NOMO-1 treated with DMSO at 0.1 percent for 48 hours (cell line): ENCODE data around the gene APOM.

Experiments
- DNase-seq: peaks from one replicate; lab custom pipeline; 2025; ENCODE audit not compliant: unreplicated experiment; lab: John Stamatoyannopoulos, UW

APOM gene

DNA sequence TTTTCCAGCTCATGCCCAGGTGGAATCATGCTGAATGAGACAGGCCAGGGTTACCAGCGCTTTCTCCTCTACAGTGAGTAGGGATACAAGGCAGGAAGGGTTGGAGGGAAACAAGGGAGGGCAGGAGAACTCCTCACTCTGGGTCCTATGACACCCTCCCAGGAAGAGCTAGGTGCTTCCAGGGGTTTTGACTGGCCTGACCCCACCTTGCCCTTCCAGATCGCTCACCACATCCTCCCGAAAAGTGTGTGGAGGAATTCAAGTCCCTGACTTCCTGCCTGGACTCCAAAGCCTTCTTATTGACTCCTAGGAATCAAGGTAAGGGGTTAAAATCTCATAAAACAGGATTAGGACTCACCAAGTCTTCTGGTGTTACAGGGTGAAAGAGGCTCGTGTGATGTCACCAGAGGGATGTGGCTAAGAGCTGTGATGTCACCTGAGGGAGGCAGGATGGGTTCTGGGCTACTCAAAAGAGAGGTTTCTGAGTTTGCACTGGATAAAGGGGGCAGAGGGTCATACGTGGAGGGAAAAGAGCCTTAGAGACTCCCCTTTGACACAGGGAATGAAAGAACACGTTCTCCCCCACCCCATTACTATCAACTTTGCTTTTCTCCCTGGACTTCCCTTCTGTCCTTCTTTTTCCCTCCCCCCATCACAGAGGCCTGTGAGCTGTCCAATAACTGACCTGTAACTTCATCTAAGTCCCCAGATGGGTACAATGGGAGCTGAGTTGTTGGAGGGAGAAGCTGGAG lies 1.9 kb downstream of the APOM start:
- DNase-seq: no peak

DNA sequence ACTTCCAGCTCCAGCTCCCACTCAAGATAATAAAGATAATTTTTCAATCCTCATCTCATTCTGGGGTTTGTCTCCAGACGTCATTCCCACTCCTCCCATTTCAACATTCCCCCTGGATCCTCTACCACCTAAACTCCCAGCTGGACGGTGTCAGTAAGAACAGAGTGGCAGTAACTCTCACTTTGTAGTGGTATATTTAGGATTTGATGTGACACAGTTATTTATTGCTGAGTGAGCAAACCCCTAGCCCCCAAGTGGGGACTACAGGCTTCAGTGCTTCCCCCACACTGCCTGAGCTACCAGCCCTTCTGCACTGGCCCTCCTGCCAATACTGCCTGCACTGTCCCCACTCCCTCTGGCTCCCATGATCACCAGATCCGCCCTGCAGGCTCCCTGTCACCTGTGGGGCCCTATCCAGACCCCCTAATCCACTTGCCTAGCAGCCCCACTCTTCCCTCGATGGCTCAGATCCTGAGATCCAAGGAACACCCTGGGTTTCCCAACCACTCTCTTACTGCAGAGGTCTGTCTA lies 2.5 kb downstream of the APOM start:
- no peak for DNase-seq

DNA sequence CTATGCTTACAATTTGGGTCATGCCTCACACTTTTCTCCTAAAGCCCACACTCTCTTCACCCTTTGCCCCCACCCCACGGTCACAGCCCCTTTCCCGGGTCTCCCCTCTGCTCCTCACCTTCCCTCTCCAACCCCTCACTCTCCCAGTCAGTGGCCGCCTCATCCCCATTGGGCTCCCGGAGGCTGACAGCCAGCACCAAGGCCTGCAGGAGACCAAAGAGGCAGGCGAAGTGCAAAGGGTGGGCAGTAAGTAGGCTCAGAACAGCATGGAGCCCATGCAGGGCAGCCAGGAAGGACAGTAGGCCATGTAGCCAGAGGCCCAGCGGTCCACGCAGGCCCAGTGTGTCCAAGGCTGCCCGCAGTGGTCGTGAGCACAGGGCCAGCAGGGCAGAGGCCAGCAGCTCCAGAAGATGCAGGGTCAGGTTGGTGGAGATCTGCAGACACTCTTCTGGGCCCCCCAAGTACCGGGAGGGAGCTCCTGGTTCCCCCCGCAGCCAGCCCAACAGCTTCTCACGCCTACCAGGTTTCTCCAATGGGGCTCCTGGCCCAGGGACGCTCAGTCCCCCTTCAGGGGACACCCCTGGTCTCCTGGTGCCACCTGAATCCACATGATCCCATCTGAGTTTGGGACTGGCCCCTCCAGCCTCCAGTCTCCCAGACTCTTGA lies 3.4 kb downstream of the APOM start:
- no peak for DNase-seq

DNA sequence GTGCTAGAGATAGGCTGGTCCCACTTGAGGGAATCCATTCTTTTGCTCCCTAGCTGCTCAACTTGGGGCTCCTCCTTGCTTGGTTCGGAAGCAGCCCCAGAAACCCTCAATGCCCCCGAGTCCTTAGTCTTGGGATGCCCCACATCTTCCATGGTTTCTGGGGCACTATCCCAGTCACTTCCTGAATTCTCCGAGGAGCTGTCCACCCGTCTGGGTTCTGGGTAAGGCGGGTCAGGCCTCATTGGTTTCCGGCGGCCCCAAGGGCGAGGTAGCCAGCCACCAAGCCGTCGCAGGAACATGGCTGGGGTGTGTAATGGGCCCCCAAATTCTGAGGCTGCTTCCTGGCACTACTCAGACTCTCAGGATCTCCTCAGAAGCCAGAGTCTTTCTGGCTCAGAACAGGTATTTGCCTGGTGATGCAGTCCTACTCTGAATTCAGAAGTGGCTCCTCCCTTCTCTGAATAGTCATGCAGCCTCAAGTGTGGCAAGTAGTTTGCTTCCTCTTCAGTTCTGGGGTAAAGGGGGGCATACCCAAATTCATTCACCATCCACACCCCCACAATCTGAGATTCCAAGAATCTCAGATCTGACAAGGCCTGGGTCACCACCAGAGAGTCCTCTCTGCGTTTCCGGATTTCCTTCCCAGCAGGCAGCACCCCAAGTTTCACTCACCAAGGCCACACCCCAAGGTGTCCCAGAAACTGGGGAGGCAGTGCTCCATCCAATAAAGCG lies 4.1 kb downstream of the APOM start:
- peak; percentile 55 for DNase-seq

DNA sequence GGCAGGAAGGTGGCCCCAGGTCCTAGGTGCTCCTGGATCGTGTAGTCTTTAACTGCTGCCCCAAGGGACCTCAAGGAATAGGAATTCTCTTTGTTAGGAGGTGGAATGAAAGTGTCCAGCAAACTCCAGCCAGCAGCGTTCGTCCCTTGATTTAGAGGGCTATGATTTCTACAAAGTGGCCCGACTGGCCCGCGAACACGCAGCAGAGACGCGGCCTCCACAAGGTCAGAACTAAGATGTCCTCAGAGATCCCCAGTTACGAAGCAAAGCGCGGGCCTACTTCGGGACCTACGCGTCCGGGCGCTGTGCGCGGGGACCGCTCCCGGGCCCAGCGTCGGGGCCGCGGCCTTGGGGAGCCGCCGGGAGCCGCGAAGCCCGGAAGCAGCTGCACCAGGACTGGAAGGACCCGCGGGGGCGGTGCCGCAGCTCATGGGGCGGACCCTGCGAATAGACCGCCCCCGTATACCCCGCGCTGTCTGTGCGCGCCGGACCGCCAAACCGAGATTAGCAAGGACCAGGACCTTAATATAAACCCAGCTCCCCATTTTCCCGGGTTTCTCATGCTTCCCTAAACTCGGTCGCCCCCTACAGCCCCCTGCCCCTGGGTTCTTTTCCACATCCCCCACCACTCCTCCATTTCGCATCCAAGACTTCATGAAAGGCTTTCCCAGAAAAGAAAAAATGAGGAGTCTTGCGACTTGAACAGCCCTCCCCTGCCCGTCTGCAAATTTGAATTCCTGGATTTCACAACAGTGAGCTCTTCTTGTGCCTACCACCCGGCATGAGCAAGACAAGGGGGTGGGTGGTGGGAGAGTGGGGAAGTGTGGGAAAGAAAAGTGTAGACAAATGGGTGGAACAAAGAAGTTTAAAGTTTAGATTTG lies 4.9 kb downstream of the APOM start, which contains the start of gene C6orf47:
Gene C6orf47 (minus strand): TSS at position 398 of the 881 bp plus-strand sequence. CDS start 831 bp downstream, outside the sequence.
- DNase-seq: peak; percentile 69

DNA sequence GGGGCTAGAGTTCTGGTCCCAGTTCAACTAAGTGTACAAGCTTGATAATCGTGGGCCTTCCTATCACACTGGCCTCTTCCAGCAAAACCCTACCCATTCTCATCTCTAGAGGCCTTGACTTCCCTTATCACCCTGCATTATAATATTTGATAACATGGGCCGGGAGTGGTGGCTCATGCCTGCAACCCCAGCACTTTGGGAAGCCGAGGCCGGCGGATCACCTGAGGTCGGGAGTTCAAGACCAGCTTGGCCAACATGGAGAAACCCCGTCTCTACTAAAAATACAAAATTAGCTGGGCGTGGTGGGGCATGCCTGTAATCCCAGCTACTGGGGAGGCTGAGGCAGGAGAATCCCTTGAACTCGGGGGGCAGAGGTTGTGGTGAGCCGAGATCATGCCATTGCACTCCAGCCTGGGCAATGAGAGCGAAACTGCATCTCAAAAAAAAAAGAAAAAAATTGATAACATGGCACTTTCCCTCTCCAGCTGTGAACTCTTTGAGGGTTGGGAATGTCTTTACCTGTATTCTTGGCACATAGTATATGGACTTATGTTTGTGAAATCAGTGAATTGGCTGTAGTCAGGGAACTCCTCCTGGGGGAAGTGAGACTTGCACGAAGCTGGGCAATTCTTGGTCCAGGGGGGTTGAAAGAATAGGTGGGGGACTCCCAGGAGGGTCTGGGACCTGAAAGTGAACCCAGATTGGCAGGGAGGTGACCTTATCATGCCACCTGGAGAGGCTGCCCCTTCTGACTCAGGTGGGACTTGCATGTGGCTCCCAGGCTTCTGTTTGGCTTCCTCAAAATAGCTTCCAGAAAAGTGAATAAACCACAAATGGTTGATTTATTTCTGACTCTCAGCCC lies 5.8 kb downstream of the APOM start:
- DNase-seq: no peak

DNA sequence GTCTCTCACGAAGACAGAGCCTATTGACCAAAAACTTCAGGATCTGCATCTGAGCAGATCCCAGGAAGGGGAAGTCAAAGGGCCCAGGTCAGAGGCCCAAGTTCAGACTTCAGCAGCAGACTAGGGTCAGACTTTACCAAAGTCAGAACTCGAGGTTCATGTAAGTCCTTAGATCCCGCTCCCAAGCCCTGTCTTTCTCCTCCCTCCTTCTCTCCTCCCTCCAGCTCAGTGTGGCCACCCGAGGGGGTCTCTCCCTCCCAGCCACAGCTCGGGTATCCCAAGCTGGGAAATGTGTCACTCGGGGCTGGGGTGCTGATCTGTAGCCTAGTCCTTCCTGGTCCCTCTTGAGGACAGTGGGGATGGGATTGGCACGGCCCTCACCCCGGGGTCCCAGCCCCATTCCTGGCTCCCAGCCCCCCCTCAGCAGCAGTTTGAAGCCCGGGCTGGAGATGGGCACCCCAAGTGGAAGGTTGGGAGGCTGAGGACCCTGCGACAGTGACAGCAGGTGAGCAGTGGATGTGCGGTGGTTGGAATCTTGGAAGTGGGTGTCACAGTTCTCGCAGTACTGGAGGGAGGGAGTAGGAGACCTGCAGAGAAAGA lies 6.5 kb downstream of the APOM start:
- no peak for DNase-seq

DNA sequence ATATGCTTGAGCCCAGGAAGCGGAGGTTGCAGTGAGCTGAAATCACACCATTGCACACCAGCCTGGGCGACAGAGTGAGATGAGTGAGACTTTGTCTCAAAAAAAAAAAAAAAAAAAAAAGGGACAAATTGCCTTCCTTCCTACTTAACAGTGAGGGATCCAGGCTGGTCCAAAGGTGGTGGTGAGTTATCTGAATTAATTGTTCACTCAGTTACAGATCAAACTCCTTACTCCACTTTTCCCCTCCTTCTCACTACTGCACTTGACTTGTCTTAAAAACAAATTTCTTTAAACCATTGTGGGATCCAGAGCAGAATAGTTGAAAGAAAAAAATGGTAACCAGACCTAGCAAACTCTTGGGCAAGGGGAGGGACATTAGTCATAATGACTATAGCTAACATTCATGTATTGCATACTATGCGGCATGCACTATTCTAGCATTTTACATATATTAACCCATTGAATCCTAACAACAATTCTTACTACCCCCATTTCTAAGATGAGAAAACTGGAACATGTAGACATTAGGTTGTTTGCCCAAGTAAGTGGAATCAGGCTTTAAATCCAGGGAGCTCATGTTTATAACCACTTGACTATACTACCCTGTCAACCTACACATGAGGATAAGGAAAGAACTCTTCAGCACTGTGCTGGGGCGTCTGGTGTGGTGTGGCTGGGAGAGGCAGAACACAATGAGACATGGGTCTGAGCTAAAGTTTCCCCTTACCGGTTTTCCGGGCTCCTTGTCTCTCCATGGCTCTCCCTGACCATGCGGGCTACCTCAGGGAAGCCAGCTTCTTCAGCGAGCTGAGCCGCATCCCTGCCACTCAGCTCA lies 7.6 kb downstream of the APOM start:
- DNase-seq: no peak

DNA sequence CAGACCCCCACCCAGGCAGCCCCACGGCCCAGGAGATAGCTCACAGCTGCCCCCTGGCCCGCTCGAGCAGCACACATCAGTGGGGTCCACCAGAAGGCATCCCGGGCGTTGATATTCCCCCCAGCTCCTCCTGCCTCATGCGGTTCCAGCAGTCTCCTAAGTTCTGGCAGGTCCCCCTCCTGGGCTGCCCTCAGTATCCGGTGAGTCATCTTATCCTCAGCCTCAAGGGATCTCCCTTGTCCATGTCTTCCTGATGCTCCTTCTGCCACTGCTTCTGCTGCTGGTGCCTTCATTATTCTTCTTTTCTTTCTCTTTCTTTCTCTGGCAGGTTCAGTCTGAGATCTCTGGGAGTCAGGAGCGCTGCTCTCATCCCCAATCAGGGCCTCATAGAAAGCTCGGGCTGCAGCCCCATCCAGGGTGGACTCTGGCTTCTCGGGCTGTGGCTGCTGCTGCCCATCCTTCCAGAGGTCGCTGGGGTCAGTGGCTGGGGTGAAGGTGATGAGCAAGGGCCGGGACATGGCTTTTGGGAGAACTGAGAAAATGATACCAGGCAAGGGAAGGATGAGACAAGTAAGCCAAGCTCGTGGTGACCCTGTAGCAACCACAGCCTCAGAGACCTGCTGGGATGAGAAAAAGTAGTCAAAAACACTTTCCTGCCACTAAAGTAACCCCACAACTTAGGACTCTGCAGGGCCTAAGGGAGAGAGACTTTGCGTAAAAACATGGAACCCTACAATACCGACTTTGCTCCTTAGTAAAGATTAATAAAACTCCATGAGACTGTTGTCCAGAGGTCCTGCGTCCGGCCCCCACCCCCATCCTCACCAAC lies 8.5 kb downstream of the APOM start:
- DNase-seq: no peak

DNA sequence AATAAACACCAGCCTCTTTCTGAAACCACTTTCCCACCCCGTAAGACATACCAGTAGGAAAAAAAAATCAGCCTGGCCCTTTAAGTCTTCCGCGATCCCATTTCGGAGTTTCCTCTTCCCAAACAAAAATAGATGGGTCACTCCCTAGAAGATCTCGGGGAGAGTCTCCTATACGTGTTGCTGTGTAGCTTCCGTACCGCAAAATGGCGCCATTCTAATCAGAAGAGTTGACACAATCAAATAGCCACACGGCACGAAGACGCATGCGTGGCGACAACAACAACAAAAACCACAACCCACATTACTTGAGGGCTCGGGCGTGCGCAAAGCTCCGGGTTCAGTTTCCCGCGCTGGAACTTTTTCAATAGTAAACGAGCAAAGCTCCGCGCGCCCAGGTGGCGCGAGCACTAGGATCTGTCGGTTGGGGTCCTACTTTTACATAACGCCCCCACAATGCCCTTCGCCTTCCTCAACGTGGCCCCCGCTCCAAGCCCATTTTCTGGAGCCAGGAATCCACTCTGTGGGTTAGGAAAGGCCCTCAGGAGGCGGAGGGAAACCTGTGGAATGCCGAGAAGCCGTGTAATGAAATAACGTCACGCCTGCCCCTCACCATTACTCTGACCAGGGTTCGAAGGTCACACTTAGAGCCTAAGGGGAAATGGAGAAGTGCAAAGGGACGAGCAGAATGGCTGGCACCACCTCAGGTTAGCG lies 9.3 kb downstream of the APOM start, which contains the start of gene GPANK1:
Gene GPANK1 (minus strand): TSS at position 208 of the 711 bp plus-strand sequence. CDS start 519 bp downstream, outside the sequence.
- peak; percentile 89 for DNase-seq

DNA sequence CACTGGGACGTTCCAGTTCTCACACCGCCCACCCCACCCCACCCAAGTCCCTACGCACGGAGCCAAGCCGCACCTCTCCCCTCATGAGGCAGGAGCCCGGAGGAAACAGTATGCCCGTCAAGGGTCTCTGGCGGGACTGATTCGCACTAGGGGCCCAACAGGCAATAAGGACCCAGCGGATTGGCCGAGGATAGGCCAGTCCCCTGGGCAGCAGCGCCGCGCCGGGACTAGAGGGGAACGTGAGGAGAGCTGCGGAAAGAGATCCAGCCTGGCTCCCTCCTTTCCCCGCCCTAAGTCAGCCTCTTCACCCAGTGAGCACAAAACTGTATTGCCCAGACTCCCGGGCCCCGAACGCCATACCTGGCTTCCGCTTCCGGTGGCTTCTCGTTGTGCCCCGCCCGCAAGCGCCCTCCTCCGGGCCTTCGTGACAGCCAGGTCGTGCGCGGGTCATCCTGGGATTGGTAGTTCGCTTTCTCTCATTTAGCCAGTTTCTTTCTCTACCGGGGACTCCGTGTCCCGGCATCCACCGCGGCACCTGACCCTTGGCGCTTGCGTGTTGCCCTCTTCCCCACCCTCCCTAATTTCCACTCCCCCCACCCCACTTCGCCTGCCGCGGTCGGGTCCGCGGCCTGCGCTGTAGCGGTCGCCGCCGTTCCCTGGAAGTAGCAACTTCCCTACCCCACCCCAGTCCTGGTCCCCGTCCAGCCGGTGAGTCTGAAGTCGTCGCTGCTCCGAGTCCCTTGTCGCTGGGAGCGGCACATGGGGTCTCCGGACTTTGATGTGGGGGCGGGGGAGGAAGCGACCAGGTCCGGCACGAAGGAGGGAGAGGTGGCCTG lies 10.0 kb downstream of the APOM start, which contains the start of gene CSNK2B:
Gene CSNK2B (plus strand): TSS at position 580 of the 836 bp plus-strand sequence. CDS start 752 bp downstream, outside the sequence.
- DNase-seq: peak; percentile 99

DNA sequence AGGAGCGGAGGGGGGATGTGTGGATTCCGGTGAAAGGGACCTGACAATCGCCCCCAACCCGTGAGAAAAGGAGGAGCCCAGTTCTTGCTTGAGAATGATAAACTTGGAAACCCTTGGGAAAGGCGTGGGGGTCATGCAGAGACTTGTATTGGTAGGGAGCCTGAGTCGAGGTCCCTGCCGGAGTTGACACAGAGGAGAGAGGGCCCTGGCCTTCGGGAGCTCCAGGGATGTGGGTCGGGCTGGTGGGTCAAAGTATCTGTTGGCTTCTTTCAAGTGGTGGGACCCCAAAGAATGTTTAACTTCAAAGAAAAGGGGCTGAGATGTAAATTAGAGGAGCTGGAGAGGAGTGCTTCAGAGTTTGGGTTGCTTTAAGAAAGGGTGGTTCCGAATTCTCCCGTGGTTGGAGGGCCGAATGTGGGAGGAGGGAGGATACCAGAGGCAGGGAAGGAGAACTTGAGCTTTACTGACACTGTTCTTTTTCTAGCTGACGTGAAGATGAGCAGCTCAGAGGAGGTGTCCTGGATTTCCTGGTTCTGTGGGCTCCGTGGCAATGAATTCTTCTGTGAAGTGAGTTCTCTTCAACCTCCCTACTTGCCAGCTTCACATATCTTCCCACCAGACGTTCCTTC lies 10.8 kb downstream of the APOM start:
- peak; percentile 14 for DNase-seq

DNA sequence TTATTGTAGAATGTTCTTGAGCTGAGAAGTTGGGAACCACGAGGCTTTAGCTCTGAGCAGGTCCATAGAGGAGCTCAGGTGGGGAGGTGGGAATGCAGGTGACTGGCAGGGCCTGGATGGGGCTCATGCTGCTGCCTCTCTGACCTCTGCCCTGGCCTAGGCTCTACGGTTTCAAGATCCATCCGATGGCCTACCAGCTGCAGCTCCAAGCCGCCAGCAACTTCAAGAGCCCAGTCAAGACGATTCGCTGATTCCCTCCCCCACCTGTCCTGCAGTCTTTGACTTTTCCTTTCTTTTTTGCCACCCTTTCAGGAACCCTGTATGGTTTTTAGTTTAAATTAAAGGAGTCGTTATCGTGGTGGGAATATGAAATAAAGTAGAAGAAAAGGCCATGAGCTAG lies 14.0 kb downstream of the APOM start, which contains the start of gene LY6G5B:
Gene LY6G5B (plus strand): TSS at position 301 of the 400 bp plus-strand sequence. CDS start 975 bp downstream, outside the sequence.
- DNase-seq: no peak

DNA sequence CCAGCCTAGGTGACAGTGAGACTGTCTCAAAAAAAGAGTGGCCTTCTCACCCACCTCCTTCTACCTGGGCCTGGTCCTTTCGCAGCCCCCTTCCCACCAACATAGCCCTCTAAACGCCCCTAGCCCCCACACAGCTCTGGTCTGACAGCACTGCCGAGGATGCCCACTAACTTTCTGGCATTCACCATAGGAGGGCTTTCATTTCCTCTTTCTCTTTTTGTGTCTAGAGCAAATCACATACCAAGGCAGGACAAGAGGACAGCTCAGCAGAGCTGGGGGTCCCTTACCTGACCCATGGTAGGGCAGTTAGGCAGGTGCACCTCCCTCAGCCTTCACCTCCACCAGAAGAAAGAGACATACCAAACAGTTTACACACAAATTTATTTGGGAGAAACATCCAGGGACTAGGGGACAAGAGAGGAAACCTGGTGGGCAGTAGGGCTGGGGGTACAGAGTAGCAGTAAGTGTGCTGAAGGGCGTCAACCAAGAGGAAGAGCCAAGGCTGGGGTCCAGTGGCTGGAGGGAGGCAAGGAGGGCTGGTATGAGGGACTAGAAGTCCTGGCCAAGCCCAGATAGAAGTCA lies 20.7 kb downstream of the APOM start:
- peak; percentile 35 for DNase-seq

DNA sequence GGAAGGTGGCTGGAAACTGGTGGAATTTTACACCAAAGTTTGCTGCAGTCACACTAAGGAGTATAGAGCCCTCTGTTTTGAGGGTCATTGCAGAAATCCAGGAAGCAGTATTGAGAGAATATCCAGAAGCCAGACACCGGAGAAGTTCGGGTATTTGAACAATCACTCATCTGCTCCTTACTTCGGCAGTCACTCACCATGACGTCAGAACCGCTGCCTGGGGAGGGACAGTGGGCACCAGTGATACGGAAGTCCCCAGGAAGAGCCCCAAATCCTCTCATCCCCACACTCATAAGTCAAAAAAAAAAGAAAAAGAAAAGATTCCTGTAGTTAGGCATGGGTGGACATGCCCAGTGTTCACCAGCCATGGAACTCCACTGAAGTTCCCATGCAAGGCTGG lies 21.2 kb downstream of the APOM start:
- no peak for DNase-seq
